Lower lobe of right lung (tissue), 2 donors: ENCODE results near the gene SRXN1. TPM values are rescaled to one million over a fixed set of nuclear protein-coding genes. Genes with fewer than 3 reads are reported as not detected.

ENCODE experiments used
- ATAC-seq, 2 donors: fragments of 200-7000 bp; cut with Tn5 transposase; one replicate each; pipeline ENCODE4 v1.9.1; 2020 to 2022; ENCODE audit warnings: mild to moderate bottlenecking in 2 of 2, moderate library complexity in 2 of 2
- DNase-seq: peaks from one replicate; pipeline ENCODE4 v3.0.0-alpha.2; 2020
- H3K27ac ChIP-seq: fragments of 200-600 bp; one replicate; pipeline ENCODE4 v1.8.0; 2022
- H3K27me3 ChIP-seq: fragments of 200-600 bp; one replicate; pipeline ENCODE4 v1.8.0; 2022; ENCODE audit warnings: low read depth
- H3K36me3 ChIP-seq: fragments of 200-600 bp; one replicate; pipeline ENCODE4 v1.8.0; 2022; ENCODE audit warnings: mild to moderate bottlenecking
- H3K4me1 ChIP-seq: fragments of 200-600 bp; one replicate; pipeline ENCODE4 v1.8.0; 2022
- H3K4me3 ChIP-seq: fragments of 200-600 bp; one replicate; pipeline ENCODE4 v1.8.0; 2022; ENCODE audit warnings: mild to moderate bottlenecking
- H3K9me3 ChIP-seq: fragments of 200-600 bp; one replicate; pipeline ENCODE4 v1.8.0; 2022
- intact Hi-C: fragments of 100-400 bp; cut with DNase I; formaldehyde crosslinking; loops from one replicate; pipeline ENCODE4 v1.11.0; 2022
- total RNA-seq: library from RNA; stranded (reverse); fragmentation: NEBNext Ultra II Directional; extraction: Animal tissue kit (Norgen Biotek cat#: 25700); gene quantifications from one replicate; pipeline ENCODE4 v1.2.1, GENCODE V29; 2021
- TF ChIP-seq, protein P1 (sequence below): fragments of 200-600 bp; IDR thresholded peaks from one replicate; pipeline ENCODE4 v1.8.0; 2022; ENCODE audit warnings: antibody characterized with exemption, mild to moderate bottlenecking
- donor health status: DM: no; HTN: yes; CAD: no; lungs with severe emphysema.

Gene SRXN1
- total RNA-seq, 1 donor from 2014 or later, result 32.0 TPM

DNA sequence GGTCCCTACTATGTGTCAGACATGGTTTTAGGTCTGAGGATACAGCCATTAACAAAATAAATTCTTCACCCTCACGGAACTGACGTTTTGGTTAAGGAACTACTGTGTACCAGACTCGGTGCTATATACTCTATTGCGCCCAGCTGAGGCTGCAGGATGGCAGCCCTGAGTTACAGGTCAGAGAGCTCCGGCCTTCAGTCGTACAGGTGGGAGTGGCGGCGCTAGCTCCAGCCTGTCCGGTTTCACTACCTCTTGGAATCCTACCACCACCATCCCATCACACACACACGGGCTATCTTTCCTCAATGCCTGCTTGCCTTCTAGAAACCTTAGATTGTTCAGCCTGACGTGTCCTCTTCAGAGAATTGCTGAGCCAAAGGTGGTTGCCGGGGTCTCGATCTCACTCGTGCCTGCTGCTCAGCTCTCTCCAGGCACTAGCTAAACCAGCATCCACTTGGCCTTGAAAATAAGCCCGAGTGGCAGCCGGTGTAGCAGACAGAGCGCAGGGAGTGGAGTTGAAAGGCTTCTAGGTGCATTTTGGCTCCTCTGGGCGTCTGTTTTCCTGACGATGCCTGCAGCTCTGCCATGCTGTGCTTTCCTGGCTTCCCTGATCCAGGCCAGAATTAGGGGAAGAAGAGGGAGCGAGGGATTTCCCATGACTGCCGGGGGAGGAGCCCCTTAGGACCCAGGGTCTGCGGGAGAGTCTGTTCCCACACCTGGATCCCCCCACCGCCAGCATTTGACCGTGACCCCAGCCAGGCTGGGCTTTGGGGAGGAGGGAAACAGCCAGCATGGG, 41.8 kb downstream of the SRXN1 start:
- Histone ChIP-seq H3K27ac (peak overlapping the region; percentile 31), H3K36me3 (no peaks in the 10 kb centered on the region), H3K4me3 (peak overlapping the region; percentile 25), H3K4me1 (peaks cover 16% of the 10 kb centered on the region), H3K9me3 (no peaks in the 10 kb centered on the region), H3K27me3 (peaks cover 58% of the 10 kb centered on the region)
- intact Hi-C loops, result no loop called here
- peak; percentile 27 for DNase-seq
- TF ChIP-seq, protein P1, sequence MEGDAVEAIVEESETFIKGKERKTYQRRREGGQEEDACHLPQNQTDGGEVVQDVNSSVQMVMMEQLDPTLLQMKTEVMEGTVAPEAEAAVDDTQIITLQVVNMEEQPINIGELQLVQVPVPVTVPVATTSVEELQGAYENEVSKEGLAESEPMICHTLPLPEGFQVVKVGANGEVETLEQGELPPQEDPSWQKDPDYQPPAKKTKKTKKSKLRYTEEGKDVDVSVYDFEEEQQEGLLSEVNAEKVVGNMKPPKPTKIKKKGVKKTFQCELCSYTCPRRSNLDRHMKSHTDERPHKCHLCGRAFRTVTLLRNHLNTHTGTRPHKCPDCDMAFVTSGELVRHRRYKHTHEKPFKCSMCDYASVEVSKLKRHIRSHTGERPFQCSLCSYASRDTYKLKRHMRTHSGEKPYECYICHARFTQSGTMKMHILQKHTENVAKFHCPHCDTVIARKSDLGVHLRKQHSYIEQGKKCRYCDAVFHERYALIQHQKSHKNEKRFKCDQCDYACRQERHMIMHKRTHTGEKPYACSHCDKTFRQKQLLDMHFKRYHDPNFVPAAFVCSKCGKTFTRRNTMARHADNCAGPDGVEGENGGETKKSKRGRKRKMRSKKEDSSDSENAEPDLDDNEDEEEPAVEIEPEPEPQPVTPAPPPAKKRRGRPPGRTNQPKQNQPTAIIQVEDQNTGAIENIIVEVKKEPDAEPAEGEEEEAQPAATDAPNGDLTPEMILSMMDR, result no peak
- no peak for ATAC-seq

DNA sequence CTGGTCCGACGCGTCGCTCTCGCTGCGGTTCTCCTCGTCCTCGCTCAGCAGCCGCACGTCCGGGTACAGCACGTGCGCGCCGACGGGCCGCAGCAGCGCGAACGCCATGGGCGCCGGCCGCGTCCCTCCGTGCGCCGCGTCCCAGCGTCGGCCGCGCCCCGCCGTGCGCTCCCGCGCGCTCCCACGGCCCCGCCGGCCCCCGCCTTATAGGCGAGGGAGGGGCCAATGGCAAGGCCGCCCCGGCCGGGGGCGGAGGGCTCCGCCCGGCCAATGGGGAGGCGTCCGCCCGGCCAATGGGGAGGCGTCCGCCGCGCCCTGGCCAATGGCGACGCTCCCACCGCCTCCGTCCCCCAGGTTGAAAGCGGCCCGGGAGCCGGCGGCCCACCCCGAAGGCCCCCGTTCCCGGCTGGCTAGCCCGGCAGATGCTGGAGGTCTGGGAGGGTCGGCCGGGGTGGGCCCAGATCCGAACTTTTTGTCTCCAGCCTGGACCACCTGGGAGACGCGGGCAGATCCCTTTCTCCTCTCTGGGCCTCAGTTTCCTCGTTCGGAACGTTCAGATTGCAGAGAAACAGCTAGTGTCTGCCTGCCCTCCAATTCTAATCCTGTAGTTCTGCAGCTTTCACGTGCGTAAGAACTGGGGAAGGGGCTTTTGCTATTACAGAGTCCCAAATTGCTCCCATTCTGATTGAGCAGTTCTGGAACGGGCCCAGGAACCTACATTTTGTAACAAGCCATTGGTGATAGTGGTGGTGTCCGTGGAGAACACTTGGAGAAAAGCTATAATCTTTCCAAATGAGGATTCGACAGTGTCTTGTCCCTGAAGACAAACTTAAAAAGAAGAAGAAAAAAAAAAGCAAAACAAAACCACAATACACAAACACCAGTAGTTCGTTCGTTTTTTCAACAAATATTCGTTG, 42.6 kb downstream of the SRXN1 start, which contains the start of gene TCF15:
TCF15 (minus strand) TSS at position 180 of the 917 bp plus-strand sequence; CDS start at position 108, 72 bp downstream.
- Histone ChIP-seq H3K27ac (no peak within 1 kb of the TSS), H3K4me3 (peak within 1 kb of the TSS; percentile 31), H3K36me3 (no peaks in the 10 kb centered on the region), H3K4me1 (peaks cover 16% of the 10 kb centered on the region), H3K9me3 (no peaks in the 10 kb centered on the region), H3K27me3 (peaks cover 58% of the 10 kb centered on the region)
- peak; percentile 66 to 73 for ATAC-seq
- intact Hi-C loops, result no loop called here
- DNase-seq, result peak; percentile 30
- TF ChIP-seq, protein P1, result no peak

- peaks cover 16% of the 10 kb centered on the region for H3K4me1 ChIP-seq
- no peaks in the 10 kb centered on the region for H3K36me3 ChIP-seq
- TF ChIP-seq, protein P1, result no peak
- no peak overlapping the region for H3K27ac ChIP-seq
- no peaks in the 10 kb centered on the region for H3K9me3 ChIP-seq
- intact Hi-C loops, result no loop called here
- H3K4me3 ChIP-seq, result peak overlapping the region; percentile 31
- no peak for ATAC-seq
- H3K27me3 ChIP-seq, result peaks cover 58% of the 10 kb centered on the region
- DNase-seq, result peak; percentile 37
Observed at GRCh38 chr20:609371-609964, 43.5 kb downstream of the SRXN1 start.

DNA sequence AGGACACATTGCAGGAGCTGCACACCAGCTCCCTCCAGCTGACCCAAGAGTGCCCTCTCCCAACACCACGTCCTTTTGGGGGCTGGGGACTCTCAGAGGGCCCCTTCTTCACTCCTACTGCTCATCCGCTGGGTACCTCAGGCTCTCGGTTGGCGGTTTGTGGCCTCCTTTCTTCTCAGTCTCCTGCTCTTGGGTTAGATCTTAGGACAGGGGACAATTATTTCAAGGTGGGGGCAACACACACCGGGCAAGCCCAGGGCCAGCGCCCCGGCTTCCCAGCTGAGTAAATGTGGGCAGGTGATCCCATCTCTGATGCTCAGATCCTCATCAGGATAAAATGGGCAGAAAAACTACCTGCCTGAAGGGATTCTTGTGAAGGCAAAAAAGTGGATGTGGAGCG, 44.0 kb downstream of the SRXN1 start:
- intact Hi-C loops, result no loop called here
- Histone ChIP-seq H3K4me3 (no peak overlapping the region), H3K27me3 (peaks cover 56% of the 10 kb centered on the region), H3K4me1 (peaks cover 16% of the 10 kb centered on the region), H3K36me3 (no peaks in the 10 kb centered on the region), H3K27ac (no peak overlapping the region), H3K9me3 (no peaks in the 10 kb centered on the region)
- DNase-seq, result no peak
- ATAC-seq, result no peak
- TF ChIP-seq, protein P1, result no peak

GRCh38 chr20:607476-607875, 45.5 kb downstream of the SRXN1 start:
- H3K27ac ChIP-seq, result no peak overlapping the region
- H3K9me3 ChIP-seq, result no peaks in the 10 kb centered on the region
- ATAC-seq (no peak), DNase-seq (peak; percentile 20)
- no peaks in the 10 kb centered on the region for H3K36me3 ChIP-seq
- intact Hi-C loops, result no loop called here
- peaks cover 50% of the 10 kb centered on the region for H3K27me3 ChIP-seq
- H3K4me1 ChIP-seq, result peaks cover 16% of the 10 kb centered on the region
- no peak overlapping the region for H3K4me3 ChIP-seq
- TF ChIP-seq, protein P1, result no peak
